GM18502 (cell line): ENCODE data around the gene SMO.
"Not testable (repeated sequence)": the region's sequence is repeated elsewhere in the genome, so short reads cannot be mapped to it uniquely, and the experiment has no call there.

Source experiments
- ATAC-seq: cut with Tn5 transposase; IDR thresholded peaks from one replicate; pipeline ENCODE4 v1.9.1; 2021; ENCODE audit warnings: mild to moderate bottlenecking; ENCODE audit not compliant: unreplicated experiment, poor library complexity

The SMO gene

DNA sequence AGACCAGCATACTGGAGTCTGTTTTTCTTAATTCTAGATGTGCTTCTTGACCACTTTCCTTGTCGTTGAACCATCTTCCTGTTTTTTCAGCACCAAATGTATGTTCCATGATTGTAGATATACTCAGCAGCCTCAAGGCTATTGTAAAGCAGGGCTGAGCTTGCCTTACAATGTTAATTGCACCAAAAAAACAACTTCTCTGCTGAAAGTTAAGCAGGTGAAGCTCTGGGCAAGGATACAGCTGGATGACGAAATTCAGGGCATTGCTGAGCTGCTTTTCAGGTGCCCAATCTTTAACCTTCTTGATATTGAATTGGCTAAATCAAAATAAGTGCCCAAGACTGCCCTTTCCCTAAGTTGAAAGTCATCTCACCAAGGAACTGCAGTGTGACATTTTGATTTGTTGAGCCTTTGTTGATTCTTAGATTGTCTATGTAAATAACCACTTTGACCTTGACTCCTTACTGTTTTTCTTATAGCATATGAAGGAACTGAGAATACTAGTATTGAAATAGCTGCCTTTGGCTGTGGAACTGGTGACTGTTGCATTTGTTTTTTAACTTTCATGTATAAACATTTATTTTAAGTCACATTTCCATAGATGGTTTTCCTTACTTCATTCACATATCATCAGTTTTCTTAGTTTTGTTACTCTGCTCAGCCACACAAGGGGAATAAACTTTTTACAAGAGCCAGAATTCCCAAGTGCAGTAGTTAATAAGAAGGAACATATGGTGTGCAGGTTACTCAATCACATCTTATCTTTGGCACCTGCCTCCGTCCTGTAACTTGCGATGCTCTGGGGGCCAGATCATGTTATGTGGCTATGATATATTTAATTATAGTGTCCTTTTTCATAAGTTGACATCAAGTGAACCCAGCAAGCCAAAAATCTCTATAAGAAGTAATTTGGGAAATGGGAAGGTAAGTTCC lies 39.5 kb downstream of the SMO start:
- no peak for ATAC-seq

DNA sequence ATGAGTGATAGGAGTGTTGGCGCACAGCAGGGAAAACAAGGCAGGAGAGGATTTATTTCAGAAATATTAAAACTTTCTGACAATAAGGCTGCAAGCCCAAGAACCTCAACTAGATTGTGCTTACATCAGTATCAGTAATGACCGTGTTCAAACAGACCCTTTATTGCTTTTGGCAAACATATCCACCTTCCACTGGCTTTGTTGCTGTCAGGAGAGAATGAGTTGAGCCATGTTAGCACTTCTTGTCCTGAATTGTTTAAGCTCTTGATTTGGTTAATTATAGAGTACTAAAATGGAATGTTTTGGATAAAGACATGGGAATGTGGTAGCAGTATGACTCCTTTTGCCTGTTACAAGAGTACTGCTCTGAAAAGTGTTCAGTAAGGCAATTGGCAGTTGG lies 40.2 kb downstream of the SMO start:
- ATAC-seq: no peak

GRCh38 chr7:129231666-129232065 lies 43.2 kb downstream of the SMO start:
- no peak for ATAC-seq

DNA sequence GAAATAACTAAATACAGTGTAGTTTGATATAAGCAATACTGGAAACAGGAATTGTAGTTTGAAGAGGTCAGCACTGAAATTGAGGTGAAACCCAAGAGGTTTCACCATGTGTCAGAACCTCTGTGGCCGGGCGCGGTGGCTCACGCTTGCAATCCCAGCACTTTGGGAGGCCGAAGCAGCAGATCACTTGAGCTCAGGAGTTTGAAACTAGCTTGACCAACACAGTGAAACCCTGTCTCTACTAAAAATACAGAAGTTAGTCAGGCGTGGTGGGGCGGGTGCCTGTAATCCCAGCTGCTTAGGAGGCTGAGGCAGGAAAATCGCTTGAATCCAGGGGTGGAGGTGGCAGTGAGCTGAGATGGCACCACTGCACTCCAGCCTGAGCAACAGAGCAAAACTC lies 50.1 kb downstream of the SMO start:
- no peak for ATAC-seq

DNA sequence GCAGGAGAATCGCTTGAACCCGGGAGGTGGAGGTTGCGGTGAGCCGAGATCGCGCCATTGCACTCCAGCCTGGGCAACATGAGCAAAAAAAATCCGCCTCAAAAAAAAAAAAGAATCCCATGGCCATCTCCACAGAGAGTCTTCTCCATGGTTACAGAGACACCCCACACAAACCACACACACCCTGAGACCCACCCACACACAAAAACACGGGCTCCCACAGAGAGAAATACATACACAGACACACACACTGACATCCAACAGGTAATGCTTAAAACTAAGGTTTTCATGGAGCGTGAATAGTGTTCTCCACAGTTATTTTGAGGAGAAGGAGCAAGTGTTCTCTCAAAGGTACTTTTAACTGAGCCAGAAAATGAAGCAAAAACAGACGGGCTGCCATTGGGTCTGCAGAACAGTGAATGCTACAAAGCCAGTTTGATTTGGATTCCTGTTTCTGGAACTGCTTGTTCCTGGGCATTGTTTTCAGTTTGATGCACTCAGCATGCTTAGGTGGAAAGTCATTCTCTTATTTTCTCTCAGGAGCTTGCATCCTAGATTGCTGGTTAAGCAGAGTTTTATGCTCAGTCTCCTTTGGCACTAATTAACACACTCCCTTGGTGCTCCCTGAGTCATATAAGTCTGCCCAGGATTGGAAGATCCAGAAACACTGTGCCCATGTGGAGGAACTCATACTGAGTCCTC lies 51.8 kb downstream of the SMO start:
- ATAC-seq: no peak

- ATAC-seq: no peak
Observed at GRCh38 chr7:129244220-129244619, 55.8 kb downstream of the SMO start.

DNA sequence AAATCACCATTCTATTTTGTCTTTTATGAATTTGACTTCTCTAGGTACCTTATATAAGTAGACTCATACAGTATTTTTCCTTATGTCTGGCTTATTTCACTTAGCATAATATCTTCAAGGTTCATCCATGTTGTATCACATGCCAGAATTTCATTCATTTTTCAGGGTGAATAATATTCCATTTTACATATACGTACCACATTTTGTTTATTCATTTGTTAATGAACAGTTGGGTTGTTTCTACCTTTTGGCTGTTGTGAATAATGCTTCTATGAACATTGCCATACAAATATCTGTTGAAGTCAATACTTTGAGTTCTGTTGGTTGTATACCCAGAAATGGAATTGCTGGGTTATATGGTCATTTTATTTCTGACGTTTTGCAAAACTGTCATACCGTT lies 57.1 kb downstream of the SMO start:
- ATAC-seq: no peak

GRCh38 chr7:129247087-129247486 lies 58.7 kb downstream of the SMO start:
- no peak for ATAC-seq

DNA sequence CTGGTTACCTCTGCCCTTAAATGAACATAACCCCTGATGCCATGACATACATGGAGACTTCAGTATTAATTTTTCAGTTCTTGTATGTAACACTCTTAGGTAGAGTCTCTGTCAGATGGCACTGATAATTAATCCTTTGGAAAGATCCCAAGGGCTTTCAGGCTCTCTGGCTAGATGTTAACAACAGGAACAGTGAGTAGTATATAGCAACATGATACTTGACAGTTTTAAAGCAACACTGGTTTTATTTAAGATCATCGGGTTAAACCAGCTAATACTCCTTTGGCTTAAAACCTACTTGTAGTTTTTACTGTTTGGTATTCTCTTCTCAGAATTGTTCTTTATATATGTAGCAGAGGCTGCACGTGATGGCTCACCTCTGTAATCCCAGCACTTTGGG lies 63.7 kb downstream of the SMO start:
- ATAC-seq: no peak

- ATAC-seq: not testable (repeated sequence)
Observed at GRCh38 chr7:129252603-129253002, 64.2 kb downstream of the SMO start.

DNA sequence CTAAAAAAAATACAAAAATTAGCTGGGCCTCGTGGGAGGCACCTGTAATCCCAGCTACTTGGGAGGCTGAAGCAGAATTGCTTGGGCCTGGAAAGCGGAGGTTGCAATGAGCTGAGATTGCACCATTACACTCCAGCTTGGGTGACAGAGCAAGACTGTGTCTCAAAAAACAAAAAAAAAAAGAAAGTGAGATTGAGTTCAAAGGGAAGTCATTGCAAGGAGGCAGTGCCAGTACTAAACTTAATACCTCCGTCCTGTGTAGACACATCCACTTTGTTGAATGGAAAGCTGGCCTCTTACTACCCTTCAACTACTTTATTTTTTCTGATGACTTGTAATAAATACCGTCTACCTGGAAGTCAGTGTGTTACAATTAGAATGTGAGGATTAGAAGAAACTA lies 67.4 kb downstream of the SMO start:
- no peak for ATAC-seq

GRCh38 chr7:129256221-129256620 lies 67.8 kb downstream of the SMO start:
- no peak for ATAC-seq

DNA sequence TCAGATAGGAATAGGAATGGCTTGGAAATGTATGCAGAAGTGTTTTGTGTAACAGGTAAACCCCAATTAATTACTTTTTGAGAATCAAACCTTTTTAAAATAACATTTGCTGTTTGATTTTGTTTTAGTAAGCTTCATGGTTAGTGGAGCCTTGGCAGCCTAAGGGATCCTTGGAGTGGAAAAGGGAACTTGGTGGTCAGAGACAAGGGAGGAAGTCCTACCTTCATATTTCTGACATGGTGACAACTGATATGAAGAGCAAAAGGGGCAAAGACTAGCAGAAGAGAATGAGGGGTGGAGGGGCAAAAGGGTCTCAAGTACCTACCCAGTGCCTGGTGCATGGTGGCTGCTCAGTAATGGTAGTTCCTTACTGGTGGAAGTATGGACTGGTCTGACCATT lies 68.7 kb downstream of the SMO start:
- ATAC-seq: no peak

DNA sequence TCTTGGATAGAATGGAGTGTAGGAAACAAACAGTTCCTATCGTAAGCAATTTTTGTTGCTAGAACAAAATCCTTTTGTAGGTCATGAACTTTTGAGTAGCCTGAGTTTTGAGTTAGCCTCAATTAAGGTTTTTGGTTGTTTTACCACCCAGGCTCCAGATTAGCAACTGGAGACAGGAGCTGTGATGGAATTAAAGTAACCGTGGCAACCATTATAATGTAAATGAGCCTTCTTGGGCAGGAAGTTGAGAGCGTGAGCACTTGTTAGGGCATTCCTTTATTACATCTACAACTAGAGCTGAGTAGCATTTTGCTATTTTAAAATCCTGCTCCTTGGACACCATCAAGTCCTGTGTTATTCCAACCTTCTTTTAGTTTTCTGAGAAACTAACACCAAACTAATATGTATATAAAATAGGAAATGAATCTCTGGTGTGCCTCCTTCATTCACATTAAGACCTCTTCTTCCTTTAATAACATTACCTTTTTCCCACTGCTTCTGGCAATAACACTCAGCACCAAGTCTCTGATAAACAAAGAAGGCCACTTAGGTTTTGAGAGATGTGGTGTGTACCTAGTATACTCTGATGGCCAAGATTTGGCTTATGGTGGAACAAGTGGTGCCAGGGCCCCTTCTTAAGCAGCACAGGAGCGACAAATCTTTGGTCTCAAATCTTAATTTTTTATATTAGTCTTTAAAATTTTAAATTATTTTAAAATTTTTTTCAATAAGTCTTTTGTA lies 70.4 kb downstream of the SMO start:
- no peak for ATAC-seq

DNA sequence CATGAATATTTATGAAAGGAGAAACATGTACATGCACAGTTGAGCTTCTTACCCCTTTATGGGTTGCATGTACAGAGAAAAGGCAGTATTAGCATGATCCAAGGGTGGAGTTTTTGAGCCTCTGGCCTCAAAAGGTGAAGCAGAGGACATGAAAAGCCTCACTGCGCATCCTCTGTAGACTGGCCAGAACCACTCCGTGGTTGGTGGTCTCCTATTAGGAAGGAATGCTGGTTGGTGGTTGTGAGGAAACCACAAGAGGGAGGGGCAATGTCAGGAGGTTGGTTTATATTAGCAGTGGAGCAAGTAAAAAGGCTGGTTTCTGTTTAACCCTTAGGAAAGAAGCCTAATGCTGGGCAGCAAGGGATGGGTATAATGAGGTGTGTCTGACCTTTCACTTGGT lies 73.9 kb downstream of the SMO start:
- no peak for ATAC-seq
